ENCODE results near the gene MYH3.

DNA sequence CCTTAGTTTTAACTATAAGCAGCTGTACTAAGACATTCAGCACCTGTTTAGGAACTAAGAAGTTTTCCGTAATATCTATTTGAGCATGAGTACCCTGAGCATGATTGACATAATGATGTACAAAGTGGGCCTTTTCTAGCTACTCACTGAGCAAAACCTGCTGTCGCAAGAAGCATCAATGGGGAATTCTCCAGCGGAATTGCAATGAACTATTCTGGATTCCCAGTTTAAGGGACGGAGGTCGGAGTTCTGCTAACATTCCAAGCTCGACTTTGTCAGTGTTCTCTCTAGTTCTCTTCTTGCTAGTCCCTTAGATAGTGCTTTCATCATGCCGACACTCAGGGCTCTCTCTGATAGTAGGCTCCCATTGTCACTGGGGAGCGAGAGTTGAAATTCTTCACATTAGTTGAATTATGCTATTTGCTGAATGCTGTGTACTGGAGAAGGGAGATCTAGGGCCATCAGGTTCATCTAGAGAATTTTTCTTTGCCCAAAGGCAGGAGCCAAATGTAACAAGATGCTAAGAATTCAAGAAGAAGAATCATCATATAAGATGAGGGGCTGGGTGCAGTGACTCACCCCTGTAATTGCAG is 67.5 kb downstream of the MYH3 start:
- TF ChIP-seq POLR2A (IDR thresholded peaks at IDR 0.05) (no peak), CTCF (IDR thresholded peaks at IDR 0.05) (no peak), EP300 (IDR thresholded peaks at IDR 0.05) (no peak), POLR2AphosphoS5 (IDR thresholded peaks at IDR 0.05) (no peak)
